ENCODE results near the gene RNASE11.
"Not testable (repeated sequence)": the region's sequence is repeated elsewhere in the genome, so short reads cannot be mapped to it uniquely, and the experiment has no call there.

The RNASE11 gene

GRCh38 chr14:20626274-20626673 lies 38.5 kb upstream of the RNASE11 start:
- Histone ChIP-seq H3K4me1 (no peaks in the 10 kb centered on the region), H3K9me3 (ENCODE audit: control insufficient read depth, low read length) (no peaks in the 10 kb centered on the region), H3K27me3 (ENCODE audit: control insufficient read depth, insufficient read depth, low read length) (no peaks in the 10 kb centered on the region), H2AFZ (peak overlapping the region; percentile 25), H3K36me3 (ENCODE audit: control insufficient read depth, insufficient read depth, low read length) (no peaks in the 10 kb centered on the region), H3K4me2 (ENCODE audit: low read length) (no peak overlapping the region), H3K79me2 (no peaks in the 10 kb centered on the region), H3K4me3 (ENCODE audit: low read depth, low read length) (no peak overlapping the region), H3K9ac (no peak overlapping the region), H3K27ac (no peak overlapping the region)
- no peak for TF ChIP-seq CTCF (IDR thresholded peaks at IDR 0.05)

- H3K36me3 ChIP-seq (ENCODE audit: control insufficient read depth, insufficient read depth, low read length): no peaks in the 10 kb centered on the region
- H3K9ac ChIP-seq: no peak overlapping the region
- peak overlapping the region; percentile 61 for H2AFZ ChIP-seq
- no peak overlapping the region for H3K4me3 ChIP-seq (ENCODE audit: low read depth, low read length)
- no peaks in the 10 kb centered on the region for H3K27me3 ChIP-seq (ENCODE audit: control insufficient read depth, insufficient read depth, low read length)
- H3K4me2 ChIP-seq (ENCODE audit: low read length): no peak overlapping the region
- no peaks in the 10 kb centered on the region for H3K79me2 ChIP-seq
- no peak overlapping the region for H3K27ac ChIP-seq
- no peak for TF ChIP-seq CTCF (IDR thresholded peaks at IDR 0.05)
- H3K9me3 ChIP-seq (ENCODE audit: control insufficient read depth, low read length): no peaks in the 10 kb centered on the region
- no peaks in the 10 kb centered on the region for H3K4me1 ChIP-seq
Measured at GRCh38 chr14:20624495-20625070, 36.8 kb upstream of the RNASE11 start.

GRCh38 chr14:20623798-20624197 lies 36.0 kb upstream of the RNASE11 start:
- no peak overlapping the region for H3K4me2 ChIP-seq (ENCODE audit: low read length)
- H3K79me2 ChIP-seq: no peaks in the 10 kb centered on the region
- H3K4me3 ChIP-seq (ENCODE audit: low read depth, low read length): no peak overlapping the region
- H3K4me1 ChIP-seq: no peaks in the 10 kb centered on the region
- no peak overlapping the region for H2AFZ ChIP-seq
- no peak overlapping the region for H3K27ac ChIP-seq
- H3K9me3 ChIP-seq (ENCODE audit: control insufficient read depth, low read length): no peaks in the 10 kb centered on the region
- no peak for TF ChIP-seq CTCF (IDR thresholded peaks at IDR 0.05)
- H3K9ac ChIP-seq: no peak overlapping the region
- H3K27me3 ChIP-seq (ENCODE audit: control insufficient read depth, insufficient read depth, low read length): no peaks in the 10 kb centered on the region
- H3K36me3 ChIP-seq (ENCODE audit: control insufficient read depth, insufficient read depth, low read length): no peaks in the 10 kb centered on the region

- no peaks in the 10 kb centered on the region for H3K4me1 ChIP-seq
- no peaks in the 10 kb centered on the region for H3K9me3 ChIP-seq (ENCODE audit: control insufficient read depth, low read length)
- no peak overlapping the region for H3K4me2 ChIP-seq (ENCODE audit: low read length)
- no peak overlapping the region for H3K27ac ChIP-seq
- H3K4me3 ChIP-seq (ENCODE audit: low read depth, low read length): no peak overlapping the region
- H2AFZ ChIP-seq: no peak overlapping the region
- no peaks in the 10 kb centered on the region for H3K36me3 ChIP-seq (ENCODE audit: control insufficient read depth, insufficient read depth, low read length)
- no peaks in the 10 kb centered on the region for H3K27me3 ChIP-seq (ENCODE audit: control insufficient read depth, insufficient read depth, low read length)
- no peaks in the 10 kb centered on the region for H3K79me2 ChIP-seq
- no peak overlapping the region for H3K9ac ChIP-seq
- no peak for TF ChIP-seq CTCF (IDR thresholded peaks at IDR 0.05)
Measured at GRCh38 chr14:20622816-20623291, 35.1 kb upstream of the RNASE11 start.

- H3K27ac ChIP-seq: no peak overlapping the region
- no peaks in the 10 kb centered on the region for H3K4me1 ChIP-seq
- no peaks in the 10 kb centered on the region for H3K9me3 ChIP-seq (ENCODE audit: control insufficient read depth, low read length)
- H3K4me2 ChIP-seq (ENCODE audit: low read length): no peak overlapping the region
- H3K4me3 ChIP-seq (ENCODE audit: low read depth, low read length): no peak overlapping the region
- no peak overlapping the region for H2AFZ ChIP-seq
- H3K36me3 ChIP-seq (ENCODE audit: control insufficient read depth, insufficient read depth, low read length): no peaks in the 10 kb centered on the region
- H3K79me2 ChIP-seq: no peaks in the 10 kb centered on the region
- TF ChIP-seq CTCF (IDR thresholded peaks at IDR 0.05): no peak
- no peaks in the 10 kb centered on the region for H3K27me3 ChIP-seq (ENCODE audit: control insufficient read depth, insufficient read depth, low read length)
- H3K9ac ChIP-seq: no peak overlapping the region
Measured at GRCh38 chr14:20620798-20621478, 33.1 kb upstream of the RNASE11 start.

GRCh38 chr14:20619688-20620087 lies 31.9 kb upstream of the RNASE11 start:
- H3K27me3 ChIP-seq (ENCODE audit: control insufficient read depth, insufficient read depth, low read length); H3K79me2 ChIP-seq; H3K4me1 ChIP-seq; H2AFZ ChIP-seq; H3K9me3 ChIP-seq (ENCODE audit: control insufficient read depth, low read length); H3K36me3 ChIP-seq (ENCODE audit: control insufficient read depth, insufficient read depth, low read length); H3K9ac ChIP-seq; H3K4me2 ChIP-seq (ENCODE audit: low read length); H3K27ac ChIP-seq; H3K4me3 ChIP-seq (ENCODE audit: low read depth, low read length): not testable (repeated sequence)
